Measurements from ENCODE around the gene CDH23.

The CDH23 gene

GRCh38 chr10:71747551-71748523 lies 351.1 kb downstream of the CDH23 start:
- Histone ChIP-seq H3K9me3 (peaks cover 0 to 3% (median 0%) of the 10 kb centered on the region in 3 donors), H3K36me3 (peaks cover 23 to 36% (median 34%) of the 10 kb centered on the region in 3 donors), H3K4me3 (no peak overlapping the region), H3K27me3 (no peaks in the 10 kb centered on the region), H3K4me1 (peaks cover 3 to 31% (median 25%) of the 10 kb centered on the region in 4 donors), H3K27ac (peak overlapping the region in 1 of 2 donors; percentile 24)
- no peak for DNase-seq
- intact Hi-C loops (cut with DNase I; ENCODE audit: low total_unique reads): no loop called here
- TF ChIP-seq, protein P1, sequence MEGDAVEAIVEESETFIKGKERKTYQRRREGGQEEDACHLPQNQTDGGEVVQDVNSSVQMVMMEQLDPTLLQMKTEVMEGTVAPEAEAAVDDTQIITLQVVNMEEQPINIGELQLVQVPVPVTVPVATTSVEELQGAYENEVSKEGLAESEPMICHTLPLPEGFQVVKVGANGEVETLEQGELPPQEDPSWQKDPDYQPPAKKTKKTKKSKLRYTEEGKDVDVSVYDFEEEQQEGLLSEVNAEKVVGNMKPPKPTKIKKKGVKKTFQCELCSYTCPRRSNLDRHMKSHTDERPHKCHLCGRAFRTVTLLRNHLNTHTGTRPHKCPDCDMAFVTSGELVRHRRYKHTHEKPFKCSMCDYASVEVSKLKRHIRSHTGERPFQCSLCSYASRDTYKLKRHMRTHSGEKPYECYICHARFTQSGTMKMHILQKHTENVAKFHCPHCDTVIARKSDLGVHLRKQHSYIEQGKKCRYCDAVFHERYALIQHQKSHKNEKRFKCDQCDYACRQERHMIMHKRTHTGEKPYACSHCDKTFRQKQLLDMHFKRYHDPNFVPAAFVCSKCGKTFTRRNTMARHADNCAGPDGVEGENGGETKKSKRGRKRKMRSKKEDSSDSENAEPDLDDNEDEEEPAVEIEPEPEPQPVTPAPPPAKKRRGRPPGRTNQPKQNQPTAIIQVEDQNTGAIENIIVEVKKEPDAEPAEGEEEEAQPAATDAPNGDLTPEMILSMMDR (IDR thresholded peaks at IDR 0.05): no peak

GRCh38 chr10:71748671-71749191 lies 352.0 kb downstream of the CDH23 start:
- peaks cover 3 to 31% (median 25%) of the 10 kb centered on the region in 4 donors for H3K4me1 ChIP-seq
- intact Hi-C loops (cut with DNase I; ENCODE audit: low total_unique reads): no loop called here
- H3K27me3 ChIP-seq: no peaks in the 10 kb centered on the region
- TF ChIP-seq, protein P1 (IDR thresholded peaks at IDR 0.05): peak; percentile 9 to 14
- no peak overlapping the region for H3K4me3 ChIP-seq
- H3K9me3 ChIP-seq: no peaks in the 10 kb centered on the region
- peak; percentile 78 to 86 for DNase-seq
- H3K27ac ChIP-seq: peak overlapping the region; percentile 24 to 57
- peaks cover 25 to 45% (median 43%) of the 10 kb centered on the region in 3 donors for H3K36me3 ChIP-seq

- DNase-seq: no peak
Measured at GRCh38 chr10:71749396-71749795, 352.7 kb downstream of the CDH23 start.

DNA sequence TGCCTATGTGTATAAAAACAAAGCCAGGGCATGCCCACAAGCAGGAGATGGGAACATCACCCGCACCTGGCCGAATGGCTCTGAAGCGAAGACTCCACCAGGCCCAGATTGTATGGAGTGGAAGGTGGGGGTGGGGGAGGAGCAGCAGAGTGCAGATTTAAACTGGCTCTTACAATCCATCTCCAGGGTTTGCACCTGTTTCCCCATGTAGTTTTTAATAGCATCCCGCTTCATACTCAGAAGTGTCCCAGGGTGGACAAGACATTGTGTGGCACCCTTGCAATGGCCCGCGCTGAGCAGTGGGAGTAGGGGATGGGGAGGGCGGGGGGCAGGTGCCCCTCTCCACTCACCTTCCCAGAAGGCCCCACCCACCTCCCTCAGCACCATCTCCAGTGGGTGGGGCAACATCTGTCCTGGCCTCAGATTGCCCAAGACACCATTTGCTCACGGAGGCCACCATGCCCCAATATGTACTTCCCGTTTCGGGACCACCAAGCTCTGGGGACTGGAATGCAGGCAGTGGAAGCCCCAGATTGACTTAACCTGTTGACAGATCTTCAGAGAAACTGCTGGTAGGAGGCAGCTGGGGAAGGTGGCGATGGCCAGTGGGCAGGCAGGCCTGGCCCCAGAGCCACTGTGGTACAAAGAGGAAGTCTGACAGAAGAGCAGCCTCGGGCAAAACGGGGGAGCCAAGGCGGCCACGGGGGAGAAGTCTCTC lies 353.6 kb downstream of the CDH23 start:
- no peaks in the 10 kb centered on the region for H3K9me3 ChIP-seq
- H3K27ac ChIP-seq: peak overlapping the region in 1 of 2 donors; percentile 57
- intact Hi-C loops (cut with DNase I; ENCODE audit: low total_unique reads): no loop called here
- TF ChIP-seq, protein P1 (IDR thresholded peaks at IDR 0.05): no peak
- no peak overlapping the region for H3K4me3 ChIP-seq
- peaks cover 39 to 60% (median 59%) of the 10 kb centered on the region in 3 donors for H3K36me3 ChIP-seq
- no peaks in the 10 kb centered on the region for H3K27me3 ChIP-seq
- no peak for DNase-seq
- peaks cover 3 to 34% (median 28%) of the 10 kb centered on the region in 4 donors for H3K4me1 ChIP-seq

More at GRCh38 chr10:71749396-71749795, 352.7 kb downstream of the CDH23 start:
- peaks cover 3 to 31% (median 26%) of the 10 kb centered on the region in 4 donors for H3K4me1 ChIP-seq
- H3K36me3 ChIP-seq: peaks cover 31 to 51% (median 50%) of the 10 kb centered on the region in 3 donors
- TF ChIP-seq, protein P1 (IDR thresholded peaks at IDR 0.05): no peak
- no peaks in the 10 kb centered on the region for H3K27me3 ChIP-seq
- no peaks in the 10 kb centered on the region for H3K9me3 ChIP-seq
- peak overlapping the region; percentile 24 to 57 for H3K27ac ChIP-seq
- intact Hi-C loops (cut with DNase I; ENCODE audit: low total_unique reads): no loop called here
- no peak overlapping the region for H3K4me3 ChIP-seq

GRCh38 chr10:71750986-71751385 lies 354.3 kb downstream of the CDH23 start:
- Histone ChIP-seq H3K27me3 (no peaks in the 10 kb centered on the region), H3K9me3 (no peaks in the 10 kb centered on the region), H3K4me3 (no peak overlapping the region), H3K27ac (no peak overlapping the region), H3K4me1 (peaks cover 3 to 34% (median 28%) of the 10 kb centered on the region in 4 donors), H3K36me3 (peaks cover 39 to 65% (median 62%) of the 10 kb centered on the region in 3 donors)
- no peak for DNase-seq
- intact Hi-C loops (cut with DNase I; ENCODE audit: low total_unique reads): no loop called here
- TF ChIP-seq, protein P1 (IDR thresholded peaks at IDR 0.05): no peak
